ENCODE results near the gene OGG1.

OGG1 gene

GRCh38 chr3:9742560-9742959 is 7.2 kb upstream of the OGG1 start:
- TF ChIP-seq POLR2AphosphoS5 (IDR thresholded peaks at IDR 0.05; ENCODE audit: low read depth, low read length): no peak
- no peak for TF ChIP-seq TAF1 (IDR thresholded peaks at IDR 0.05; ENCODE audit: borderline replicate concordance, insufficient read depth, low read length)
- TF ChIP-seq FOXP2 (optimal IDR thresholded peaks at IDR 0.05; ENCODE audit: borderline replicate concordance, extremely low read depth, extremely low read length, insufficient read depth): no peak
- TF ChIP-seq, protein P1, sequence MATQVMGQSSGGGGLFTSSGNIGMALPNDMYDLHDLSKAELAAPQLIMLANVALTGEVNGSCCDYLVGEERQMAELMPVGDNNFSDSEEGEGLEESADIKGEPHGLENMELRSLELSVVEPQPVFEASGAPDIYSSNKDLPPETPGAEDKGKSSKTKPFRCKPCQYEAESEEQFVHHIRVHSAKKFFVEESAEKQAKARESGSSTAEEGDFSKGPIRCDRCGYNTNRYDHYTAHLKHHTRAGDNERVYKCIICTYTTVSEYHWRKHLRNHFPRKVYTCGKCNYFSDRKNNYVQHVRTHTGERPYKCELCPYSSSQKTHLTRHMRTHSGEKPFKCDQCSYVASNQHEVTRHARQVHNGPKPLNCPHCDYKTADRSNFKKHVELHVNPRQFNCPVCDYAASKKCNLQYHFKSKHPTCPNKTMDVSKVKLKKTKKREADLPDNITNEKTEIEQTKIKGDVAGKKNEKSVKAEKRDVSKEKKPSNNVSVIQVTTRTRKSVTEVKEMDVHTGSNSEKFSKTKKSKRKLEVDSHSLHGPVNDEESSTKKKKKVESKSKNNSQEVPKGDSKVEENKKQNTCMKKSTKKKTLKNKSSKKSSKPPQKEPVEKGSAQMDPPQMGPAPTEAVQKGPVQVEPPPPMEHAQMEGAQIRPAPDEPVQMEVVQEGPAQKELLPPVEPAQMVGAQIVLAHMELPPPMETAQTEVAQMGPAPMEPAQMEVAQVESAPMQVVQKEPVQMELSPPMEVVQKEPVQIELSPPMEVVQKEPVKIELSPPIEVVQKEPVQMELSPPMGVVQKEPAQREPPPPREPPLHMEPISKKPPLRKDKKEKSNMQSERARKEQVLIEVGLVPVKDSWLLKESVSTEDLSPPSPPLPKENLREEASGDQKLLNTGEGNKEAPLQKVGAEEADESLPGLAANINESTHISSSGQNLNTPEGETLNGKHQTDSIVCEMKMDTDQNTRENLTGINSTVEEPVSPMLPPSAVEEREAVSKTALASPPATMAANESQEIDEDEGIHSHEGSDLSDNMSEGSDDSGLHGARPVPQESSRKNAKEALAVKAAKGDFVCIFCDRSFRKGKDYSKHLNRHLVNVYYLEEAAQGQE (IDR thresholded peaks at IDR 0.05; ENCODE audit: insufficient read depth in 1 of 2, low read depth in 2 of 2, low read length in 2 of 2): no peak

DNA sequence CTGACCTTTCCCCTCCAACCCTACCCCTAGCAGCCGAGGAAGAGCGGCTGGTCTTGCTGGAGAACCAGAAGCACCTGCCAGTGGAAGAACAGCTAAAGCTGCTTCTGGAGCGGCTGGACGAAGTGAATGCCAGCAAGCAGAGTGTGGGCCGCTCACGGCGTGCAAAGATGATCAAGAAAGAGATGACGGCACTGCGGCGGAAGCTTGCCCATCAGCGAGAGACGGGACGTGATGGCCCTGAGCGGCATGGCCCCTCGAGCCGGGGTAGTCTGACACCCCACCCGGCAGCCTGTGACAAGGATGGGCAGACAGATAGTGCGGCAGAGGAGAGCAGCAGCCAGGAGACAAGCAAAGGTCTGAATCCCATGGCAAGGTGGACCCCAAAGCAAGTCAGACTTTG is 6.2 kb upstream of the OGG1 start:
- TF ChIP-seq SIN3A (IDR thresholded peaks at IDR 0.05; ENCODE audit: borderline replicate concordance, insufficient read depth, low read length) (no peak), FOXP2 (optimal IDR thresholded peaks at IDR 0.05; ENCODE audit: borderline replicate concordance, extremely low read depth, extremely low read length, insufficient read depth) (no peak), TAF1 (IDR thresholded peaks at IDR 0.05; ENCODE audit: borderline replicate concordance, insufficient read depth, low read length) (no peak), POLR2AphosphoS5 (IDR thresholded peaks at IDR 0.05; ENCODE audit: low read depth, low read length) (no peak)
- TF ChIP-seq, protein P1 (IDR thresholded peaks at IDR 0.05; ENCODE audit: insufficient read depth in 1 of 2, low read depth in 2 of 2, low read length in 2 of 2): no peak

DNA sequence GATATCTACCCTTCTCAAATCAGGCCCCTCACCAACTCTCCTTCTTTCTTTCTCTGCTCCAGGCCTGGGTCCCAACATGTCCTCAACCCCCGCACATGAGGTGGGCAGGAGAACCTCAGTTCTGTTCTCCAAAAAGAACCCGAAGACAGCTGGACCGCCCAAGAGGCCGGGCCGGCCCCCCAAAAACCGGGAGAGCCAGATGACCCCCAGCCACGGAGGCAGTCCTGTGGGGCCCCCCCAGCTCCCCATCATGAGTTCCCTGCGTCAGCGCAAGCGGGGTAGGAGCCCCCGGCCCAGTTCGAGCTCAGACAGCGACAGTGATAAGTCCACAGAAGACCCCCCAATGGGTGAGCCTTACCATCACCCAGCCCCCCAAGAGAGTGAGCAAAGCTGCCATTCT is 5.6 kb upstream of the OGG1 start:
- TF ChIP-seq FOXP2 (optimal IDR thresholded peaks at IDR 0.05; ENCODE audit: borderline replicate concordance, extremely low read depth, extremely low read length, insufficient read depth): no peak
- TF ChIP-seq TAF1 (IDR thresholded peaks at IDR 0.05; ENCODE audit: borderline replicate concordance, insufficient read depth, low read length): no peak
- no peak for TF ChIP-seq SIN3A (IDR thresholded peaks at IDR 0.05; ENCODE audit: borderline replicate concordance, insufficient read depth, low read length)
- TF ChIP-seq POLR2AphosphoS5 (IDR thresholded peaks at IDR 0.05; ENCODE audit: low read depth, low read length): no peak
- TF ChIP-seq, protein P1 (IDR thresholded peaks at IDR 0.05; ENCODE audit: insufficient read depth in 1 of 2, low read depth in 2 of 2, low read length in 2 of 2): no peak

GRCh38 chr3:9745521-9745920 is 4.2 kb upstream of the OGG1 start:
- TF ChIP-seq SIN3A (IDR thresholded peaks at IDR 0.05; ENCODE audit: borderline replicate concordance, insufficient read depth, low read length) (no peak), POLR2AphosphoS5 (IDR thresholded peaks at IDR 0.05; ENCODE audit: low read depth, low read length) (no peak), TAF1 (IDR thresholded peaks at IDR 0.05; ENCODE audit: borderline replicate concordance, insufficient read depth, low read length) (no peak), FOXP2 (optimal IDR thresholded peaks at IDR 0.05; ENCODE audit: borderline replicate concordance, extremely low read depth, extremely low read length, insufficient read depth) (no peak)
- TF ChIP-seq, protein P1 (IDR thresholded peaks at IDR 0.05; ENCODE audit: insufficient read depth in 1 of 2, low read depth in 2 of 2, low read length in 2 of 2): no peak

GRCh38 chr3:9746330-9746729 is 3.4 kb upstream of the OGG1 start:
- no peak for TF ChIP-seq FOXP2 (optimal IDR thresholded peaks at IDR 0.05; ENCODE audit: borderline replicate concordance, extremely low read depth, extremely low read length, insufficient read depth)
- no peak for TF ChIP-seq SIN3A (IDR thresholded peaks at IDR 0.05; ENCODE audit: borderline replicate concordance, insufficient read depth, low read length)
- TF ChIP-seq, protein P1 (IDR thresholded peaks at IDR 0.05; ENCODE audit: insufficient read depth in 1 of 2, low read depth in 2 of 2, low read length in 2 of 2): no peak
- no peak for TF ChIP-seq TAF1 (IDR thresholded peaks at IDR 0.05; ENCODE audit: borderline replicate concordance, insufficient read depth, low read length)
- no peak for TF ChIP-seq POLR2AphosphoS5 (IDR thresholded peaks at IDR 0.05; ENCODE audit: low read depth, low read length)
